H9 (cell line): ENCODE data around the gene MBD3L2. TPM values are rescaled to one million over a fixed set of nuclear protein-coding genes. Genes with fewer than 3 reads are reported as not detected.

Source experiments
- DNase-seq: peaks from one replicate; pipeline ENCODE4 v3.0.0-alpha.2; 2017
- H2AFZ ChIP-seq: one replicate; pipeline ENCODE4 v1.6.1; 2013; ENCODE audit warnings: mild to moderate bottlenecking, low read length, control low read depth, moderate library complexity
- H2AK5ac ChIP-seq: 2 replicates; pipeline ENCODE4 v1.6.1; 2013; ENCODE audit warnings: low read length, control low read depth, mixed read lengths; ENCODE audit not compliant: insufficient read length
- H2BK120ac ChIP-seq: one replicate; pipeline ENCODE4 v1.6.1; 2013; ENCODE audit warnings: low read depth, mild to moderate bottlenecking, low read length, control low read depth, inconsistent platforms; ENCODE audit not compliant: poor library complexity, severe bottlenecking
- H2BK12ac ChIP-seq: 2 replicates; pipeline ENCODE4 v1.6.1; 2013; ENCODE audit warnings: low read length, control low read depth, mixed read lengths, low read depth; ENCODE audit not compliant: insufficient read length
- H2BK15ac ChIP-seq: 2 replicates; pipeline ENCODE4 v1.6.1; 2013; ENCODE audit warnings: low read depth, low read length, control low read depth
- H2BK20ac ChIP-seq: one replicate; pipeline ENCODE4 v1.6.1; 2013; ENCODE audit warnings: low read depth, mild to moderate bottlenecking, low read length, control low read depth, inconsistent platforms; ENCODE audit not compliant: poor library complexity, severe bottlenecking
- H2BK5ac ChIP-seq: 2 replicates; pipeline ENCODE4 v1.6.1; 2013; ENCODE audit warnings: low read length, control low read depth, mixed read lengths; ENCODE audit not compliant: insufficient read length
- H3K14ac ChIP-seq: 2 replicates; pipeline ENCODE4 v1.6.1; 2013; ENCODE audit warnings: low read length, control low read depth; ENCODE audit not compliant: insufficient read depth
- H3K18ac ChIP-seq: 2 replicates; pipeline ENCODE4 v1.6.1; 2013; ENCODE audit warnings: low read depth, mild to moderate bottlenecking, mixed read lengths, low read length, control low read depth; ENCODE audit not compliant: insufficient read length
- H3K23ac ChIP-seq: 2 replicates; pipeline ENCODE4 v1.6.1; 2013; ENCODE audit warnings: low read length, control low read depth, mixed read lengths, low read depth; ENCODE audit not compliant: insufficient read length
- H3K23me2 ChIP-seq: 2 replicates; pipeline ENCODE4 v1.6.1; 2013; ENCODE audit warnings: low read depth, mild to moderate bottlenecking, mixed read lengths, low read length, control low read depth; ENCODE audit not compliant: insufficient read length, poor library complexity, severe bottlenecking
- H3K27ac ChIP-seq: 2 replicates; pipeline ENCODE4 v1.5.1; 2013; ENCODE audit warnings: low read length, control low read depth, mixed read lengths, low read depth; ENCODE audit not compliant: insufficient read length
- H3K27me3 ChIP-seq: 2 replicates; pipeline ENCODE4 v1.6.1; 2013; ENCODE audit warnings: low read length, control low read depth, inconsistent platforms; ENCODE audit not compliant: insufficient read depth
- H3K4ac ChIP-seq: 2 replicates; pipeline ENCODE4 v1.6.1; 2013; ENCODE audit warnings: low read depth, mild to moderate bottlenecking, control low read depth, inconsistent platforms, low read length, moderate library complexity
- H3K4me1 ChIP-seq: 2 replicates; pipeline ENCODE4 v1.6.1; 2013; ENCODE audit warnings: low read length, control low read depth, inconsistent platforms; ENCODE audit not compliant: insufficient read depth
- H3K4me2 ChIP-seq: 2 replicates; pipeline ENCODE4 v1.6.1; 2013; ENCODE audit warnings: low read length, control low read depth, mixed read lengths; ENCODE audit not compliant: insufficient read length, insufficient read depth
- H3K56ac ChIP-seq: 2 replicates; pipeline ENCODE4 v1.6.1; 2013; ENCODE audit warnings: low read depth, mild to moderate bottlenecking, mixed read lengths, low read length, control low read depth; ENCODE audit not compliant: insufficient read length
- H3K79me1 ChIP-seq: 2 replicates; pipeline ENCODE4 v1.6.1; 2013; ENCODE audit warnings: low read depth, mild to moderate bottlenecking, moderate library complexity, low read length, control low read depth, inconsistent platforms; ENCODE audit not compliant: insufficient read depth, poor library complexity, severe bottlenecking
- H3K79me2 ChIP-seq: 2 replicates; pipeline ENCODE4 v1.6.1; 2013; ENCODE audit warnings: low read length, control low read depth, inconsistent platforms; ENCODE audit not compliant: insufficient read depth
- H3K9ac ChIP-seq: 2 replicates; pipeline ENCODE4 v1.6.1; 2013; ENCODE audit warnings: low read length, control low read depth, mixed read lengths; ENCODE audit not compliant: insufficient read length; ENCODE audit errors: extremely low read depth
- H3K9me3 ChIP-seq: one replicate; pipeline ENCODE4 v1.6.1; 2013; ENCODE audit warnings: low read depth, low read length, inconsistent platforms; ENCODE audit not compliant: control insufficient read depth
- H3T11ph ChIP-seq: one replicate; pipeline ENCODE4 v1.6.1; 2013; ENCODE audit warnings: mild to moderate bottlenecking, low read length, control low read depth, inconsistent platforms
- H4K20me1 ChIP-seq: one replicate; pipeline ENCODE4 v1.6.1; 2013; ENCODE audit not compliant: control insufficient read depth, insufficient read length, insufficient read depth
- H4K5ac ChIP-seq: 2 replicates; pipeline ENCODE4 v1.6.1; 2013; ENCODE audit warnings: low read depth, mild to moderate bottlenecking, mixed read lengths, low read length, control low read depth; ENCODE audit not compliant: insufficient read length
- H4K8ac ChIP-seq: replicated peaks from 2 replicates; pipeline ENCODE4 v1.6.1; 2013; ENCODE audit warnings: low read length, control low read depth, mixed read lengths, low read depth; ENCODE audit not compliant: insufficient read length
- H4K91ac ChIP-seq: 2 replicates; pipeline ENCODE4 v1.6.1; 2013; ENCODE audit warnings: low read depth, mild to moderate bottlenecking, moderate library complexity, mixed read lengths, low read length, control low read depth; ENCODE audit not compliant: insufficient read length
- H3K27ac Mint-ChIP-seq, 3 experiments: 2 replicates in 2 of 3; 3 replicates in 1 of 3; pipeline ENCODE4 v1.8.0; 2020 to 2021; ENCODE audit warnings: mixed read lengths in 3 of 3, mild to moderate bottlenecking in 1 of 3, moderate library complexity in 1 of 3
- H3K27me3 Mint-ChIP-seq: 2 replicates; pipeline ENCODE4 v1.8.0; 2021; ENCODE audit warnings: low read depth, mild to moderate bottlenecking, moderate library complexity, mixed read lengths
- H3K36me3 Mint-ChIP-seq, 3 experiments: 2 replicates in 2 of 3; 3 replicates in 1 of 3; pipeline ENCODE4 v1.8.0; 2020 to 2021; ENCODE audit warnings: low read depth in 3 of 3, mixed read lengths in 3 of 3; ENCODE audit not compliant: insufficient read depth in 1 of 3
- H3K4me1 Mint-ChIP-seq, 2 experiments: 2 replicates each; pipeline ENCODE4 v1.8.0; 2020; ENCODE audit warnings: mixed read lengths in 2 of 2
- H3K4me3 Mint-ChIP-seq, 2 experiments: 2 replicates in 1 of 2; 3 replicates in 1 of 2; pipeline ENCODE4 v1.8.0; 2020 to 2021; ENCODE audit warnings: mild to moderate bottlenecking in 2 of 2, mixed read lengths in 2 of 2, moderate library complexity in 1 of 2
- H3K9me3 Mint-ChIP-seq, 2 experiments: 2 replicates in 1 of 2; 3 replicates in 1 of 2; pipeline ENCODE4 v1.8.0; 2020; ENCODE audit warnings: mild to moderate bottlenecking in 2 of 2, mixed read lengths in 2 of 2, moderate library complexity in 1 of 2
- WGBS: extraction: QIAGEN DNeasy Blood & Tissue Kit; methylation state at CpG from one replicate; pipeline ENCODE4 v1.1.7; 2013; ENCODE audit warnings: missing lambda C conversion rate, low lambda C conversion rate, mixed read lengths; ENCODE audit not compliant: insufficient read length; ENCODE audit errors: extremely low coverage; 5-methylcytosine and 5-hydroxymethylcytosine counted together
- total RNA-seq: library from RNA; stranded (reverse); gene quantifications from 2 replicates; pipeline ENCODE4 v1.2.1, GENCODE V29; 2021
- TF ChIP-seq, protein P1 (sequence below): fragments of 200-600 bp; sonication (generic); conservative IDR thresholded peaks from 3 replicates; pipeline ENCODE4 v1.8.0; 2021; ENCODE audit warnings: antibody characterized with exemption, mild to moderate bottlenecking

Gene MBD3L2
- total RNA-seq, 1 experiment from 2014 or later, result not detected

DNA sequence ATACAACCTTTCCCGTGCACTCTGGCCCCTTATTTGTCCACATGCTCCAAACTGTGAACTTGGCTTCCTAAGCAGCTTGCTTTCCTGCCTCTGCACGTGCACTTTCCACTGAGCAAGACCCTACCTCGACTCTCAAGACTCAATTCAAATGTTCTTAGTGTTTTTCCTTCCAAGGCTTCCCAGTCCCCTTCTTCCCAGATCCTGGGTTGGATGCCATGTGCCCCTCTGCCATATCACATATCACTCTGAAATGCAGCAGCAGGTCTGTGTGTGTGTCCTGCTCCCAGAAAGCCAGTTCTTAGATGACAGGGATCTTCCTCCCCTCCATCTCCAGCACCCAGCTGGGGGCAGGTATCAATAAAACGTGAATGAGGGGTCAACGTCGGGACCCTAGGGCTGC is 23.4 kb downstream of the MBD3L2 start:
- H3K14ac ChIP-seq, result no peak overlapping the region
- no peak overlapping the region for H3K18ac ChIP-seq
- H2BK120ac ChIP-seq, result no peak overlapping the region
- H2BK15ac ChIP-seq, result no peak overlapping the region
- no peak overlapping the region for H4K8ac ChIP-seq
- H2BK20ac ChIP-seq, result no peak overlapping the region
- H3K56ac ChIP-seq, result no peak overlapping the region
- H2BK12ac ChIP-seq, result no peak overlapping the region
- H3K9ac ChIP-seq, result no peak overlapping the region
- no peak overlapping the region for H2BK5ac ChIP-seq
- no peak overlapping the region for H2AFZ ChIP-seq
- H3K27ac ChIP-seq, result no peak overlapping the region
- no peak overlapping the region for H4K5ac ChIP-seq
- no peaks in the 10 kb centered on the region for H4K20me1 ChIP-seq
- WGBS, result no CpG with 5 or more reads among the region's 6 CpGs
- H3K4me2 ChIP-seq, result no peak overlapping the region
- no peak overlapping the region for H3K4ac ChIP-seq
- Mint-ChIP-seq H3K9me3 (peaks cover 28 to 34% of the 10 kb centered on the region in 2 experiments), H3K36me3 (peaks cover 58 to 65% (median 59%) of the 10 kb centered on the region in 3 experiments), H3K27ac (no peak overlapping the region), H3K4me3 (peak overlapping the region in 1 of 2 experiments; percentile 38; a peak in 2 of 5 replicates), H3K4me1 (peaks cover 0 to 3% of the 10 kb centered on the region in 2 experiments; a peak in 2 of 4 replicates), H3K27me3 (no peaks in the 10 kb centered on the region)
- H2AK5ac ChIP-seq, result no peak overlapping the region
- peaks cover 15% of the 10 kb centered on the region for H3K9me3 ChIP-seq
- no peaks in the 10 kb centered on the region for H3K4me1 ChIP-seq
- no peaks in the 10 kb centered on the region for H3K79me1 ChIP-seq
- no peaks in the 10 kb centered on the region for H3K27me3 ChIP-seq
- H3K23ac ChIP-seq, result no peak overlapping the region
- TF ChIP-seq, protein P1, sequence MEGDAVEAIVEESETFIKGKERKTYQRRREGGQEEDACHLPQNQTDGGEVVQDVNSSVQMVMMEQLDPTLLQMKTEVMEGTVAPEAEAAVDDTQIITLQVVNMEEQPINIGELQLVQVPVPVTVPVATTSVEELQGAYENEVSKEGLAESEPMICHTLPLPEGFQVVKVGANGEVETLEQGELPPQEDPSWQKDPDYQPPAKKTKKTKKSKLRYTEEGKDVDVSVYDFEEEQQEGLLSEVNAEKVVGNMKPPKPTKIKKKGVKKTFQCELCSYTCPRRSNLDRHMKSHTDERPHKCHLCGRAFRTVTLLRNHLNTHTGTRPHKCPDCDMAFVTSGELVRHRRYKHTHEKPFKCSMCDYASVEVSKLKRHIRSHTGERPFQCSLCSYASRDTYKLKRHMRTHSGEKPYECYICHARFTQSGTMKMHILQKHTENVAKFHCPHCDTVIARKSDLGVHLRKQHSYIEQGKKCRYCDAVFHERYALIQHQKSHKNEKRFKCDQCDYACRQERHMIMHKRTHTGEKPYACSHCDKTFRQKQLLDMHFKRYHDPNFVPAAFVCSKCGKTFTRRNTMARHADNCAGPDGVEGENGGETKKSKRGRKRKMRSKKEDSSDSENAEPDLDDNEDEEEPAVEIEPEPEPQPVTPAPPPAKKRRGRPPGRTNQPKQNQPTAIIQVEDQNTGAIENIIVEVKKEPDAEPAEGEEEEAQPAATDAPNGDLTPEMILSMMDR, result no peak
- H4K91ac ChIP-seq, result no peak overlapping the region
- H3K79me2 ChIP-seq, result no peaks in the 10 kb centered on the region
- H3K23me2 ChIP-seq, result peaks cover 7% of the 10 kb centered on the region
- no peak overlapping the region for H3T11ph ChIP-seq
- DNase-seq, result no peak
